NOMO-1 treated with DMSO at 0.1 percent for 48 hours (cell line): ENCODE data around the gene FAM83B.
"Not testable (repeated sequence)": the region's sequence is repeated elsewhere in the genome, so short reads cannot be mapped to it uniquely, and the experiment has no call there.

ENCODE experiments used
- DNase-seq: peaks from one replicate; lab custom pipeline; 2025; ENCODE audit not compliant: unreplicated experiment; lab: John Stamatoyannopoulos, UW

The FAM83B gene

DNA sequence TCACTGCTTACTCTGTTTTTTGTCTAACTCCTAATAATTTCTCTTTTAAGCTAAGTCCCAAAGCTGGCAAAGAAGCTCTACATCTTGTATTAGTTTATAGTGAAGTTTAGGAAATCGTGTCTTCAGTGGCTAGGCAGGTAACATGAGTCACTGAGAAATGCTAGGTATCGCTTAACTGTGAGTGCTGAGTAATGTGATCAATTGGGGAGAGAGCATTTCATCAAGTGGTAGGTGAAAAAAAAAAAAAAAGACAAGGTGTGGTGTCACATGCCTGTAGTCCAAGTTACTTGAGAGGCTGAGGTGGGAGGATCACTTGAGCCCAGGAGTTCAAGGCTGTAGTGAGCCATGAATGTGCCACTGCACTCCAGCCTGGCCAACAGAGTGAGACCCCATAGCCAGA is 125.3 kb downstream of the FAM83B start:
- DNase-seq: no peak

GRCh38 chr6:54979161-54979560 is 132.6 kb downstream of the FAM83B start:
- DNase-seq: not testable (repeated sequence)

- no peak for DNase-seq
Measured at GRCh38 chr6:54980511-54981275, 134.1 kb downstream of the FAM83B start.

DNA sequence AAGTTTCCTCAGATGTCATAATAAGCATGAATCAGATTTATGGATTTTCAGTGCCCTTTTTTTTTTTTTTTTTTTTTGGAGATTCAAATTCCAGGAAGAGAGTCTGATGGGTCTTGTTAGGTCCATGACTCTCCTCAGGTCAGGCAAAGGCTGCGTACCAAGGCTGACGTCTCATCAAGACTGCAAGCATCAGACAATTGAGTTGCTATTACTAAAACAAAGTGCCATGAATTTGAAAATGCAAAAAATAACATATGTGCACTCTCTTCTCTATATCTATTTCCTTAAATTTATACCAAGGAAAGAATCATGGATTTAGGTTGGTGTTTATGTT is 134.7 kb downstream of the FAM83B start:
- no peak for DNase-seq

- DNase-seq: no peak
Measured at GRCh38 chr6:54981647-54982046, 135.1 kb downstream of the FAM83B start.

DNA sequence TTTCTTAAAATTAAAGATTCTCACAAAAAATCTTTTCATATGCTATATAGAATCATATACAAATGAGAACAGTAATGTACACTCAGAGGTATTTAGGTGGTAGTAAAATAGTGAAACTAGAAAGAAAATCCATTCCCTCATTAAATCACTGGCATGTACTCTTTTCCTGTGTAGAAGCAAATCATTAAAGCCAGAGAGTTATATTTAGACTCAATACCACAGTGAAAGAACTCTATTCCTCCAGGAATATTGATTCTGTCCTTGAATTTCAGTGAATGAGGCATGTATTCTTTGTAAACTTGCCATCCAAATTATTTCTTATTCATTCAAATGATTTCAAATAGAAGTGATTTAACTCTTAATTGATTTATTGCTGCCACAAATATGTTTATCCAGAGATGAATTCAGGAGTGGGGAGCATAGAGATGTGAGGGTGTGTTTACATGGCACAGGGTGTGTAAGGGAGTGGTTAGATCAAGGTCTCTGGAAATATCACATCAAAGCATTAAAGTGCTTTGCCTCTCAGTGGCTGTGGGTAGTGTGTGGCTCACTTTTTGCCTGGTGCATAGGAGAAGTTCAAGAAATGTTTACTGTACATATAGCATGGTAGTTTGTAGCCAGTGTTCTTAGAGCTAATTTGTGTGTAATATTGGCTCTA is 141.2 kb downstream of the FAM83B start:
- no peak for DNase-seq

GRCh38 chr6:54988576-54988975 is 142.0 kb downstream of the FAM83B start:
- no peak for DNase-seq

- no peak for DNase-seq
Measured at GRCh38 chr6:54990001-54990400, 143.4 kb downstream of the FAM83B start.
